Endothelial cell of umbilical vein (primary cell): ENCODE results near the gene IGSF23.

Experiments
- EZH2 ChIP-seq: IDR thresholded peaks from 2 replicates; pipeline ENCODE4 v1.6.1; 2012; ENCODE audit warnings: borderline replicate concordance, low read depth, mild to moderate bottlenecking, moderate library complexity, low read length, inconsistent platforms; ENCODE audit not compliant: severe bottlenecking
- GATA2 ChIP-seq: IDR thresholded peaks from 2 replicates; pipeline ENCODE4 v1.7.0; 2011; ENCODE audit warnings: low read depth, mild to moderate bottlenecking, moderate library complexity, mixed read lengths, low read length; ENCODE audit not compliant: insufficient read length, insufficient read depth
- POLR2A ChIP-seq: IDR thresholded peaks from 2 replicates; pipeline ENCODE4 v1.6.1; 2012; ENCODE audit warnings: low read depth, mild to moderate bottlenecking, control low read depth, low read length
- TF ChIP-seq, protein P1 (sequence below), 2 donors: IDR thresholded peaks; 1 replicate in 1 of 2; 2 replicates in 1 of 2; pipeline ENCODE4 v1.5.1; 2011; ENCODE audit warnings: low read length in 2 of 2, mild to moderate bottlenecking in 2 of 2, moderate library complexity in 2 of 2, control low read depth in 1 of 2, inconsistent platforms in 1 of 2, low read depth in 1 of 2; ENCODE audit not compliant: insufficient read depth in 1 of 2; ENCODE audit errors: extremely low read depth in 1 of 2

DNA sequence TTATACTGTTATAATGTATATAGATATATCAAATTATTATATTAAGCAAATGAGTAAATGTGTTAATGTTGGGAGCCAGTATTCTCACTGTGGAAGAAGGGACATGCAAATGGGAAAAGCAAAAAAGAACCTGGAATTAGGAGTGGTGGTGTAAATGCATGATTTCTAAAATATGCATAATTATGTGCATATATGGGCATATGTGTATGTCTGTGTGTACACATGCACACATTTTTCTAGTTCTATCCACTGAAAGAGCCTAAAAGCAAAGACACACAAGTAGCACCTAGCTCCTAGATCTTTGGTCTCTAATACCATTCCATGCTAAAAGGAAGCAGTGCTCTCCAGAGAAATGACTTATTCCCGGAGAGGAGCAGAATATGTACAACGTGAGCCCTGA lies 45.6 kb upstream of the IGSF23 start:
- no peak for TF ChIP-seq EZH2
- TF ChIP-seq, protein P1, sequence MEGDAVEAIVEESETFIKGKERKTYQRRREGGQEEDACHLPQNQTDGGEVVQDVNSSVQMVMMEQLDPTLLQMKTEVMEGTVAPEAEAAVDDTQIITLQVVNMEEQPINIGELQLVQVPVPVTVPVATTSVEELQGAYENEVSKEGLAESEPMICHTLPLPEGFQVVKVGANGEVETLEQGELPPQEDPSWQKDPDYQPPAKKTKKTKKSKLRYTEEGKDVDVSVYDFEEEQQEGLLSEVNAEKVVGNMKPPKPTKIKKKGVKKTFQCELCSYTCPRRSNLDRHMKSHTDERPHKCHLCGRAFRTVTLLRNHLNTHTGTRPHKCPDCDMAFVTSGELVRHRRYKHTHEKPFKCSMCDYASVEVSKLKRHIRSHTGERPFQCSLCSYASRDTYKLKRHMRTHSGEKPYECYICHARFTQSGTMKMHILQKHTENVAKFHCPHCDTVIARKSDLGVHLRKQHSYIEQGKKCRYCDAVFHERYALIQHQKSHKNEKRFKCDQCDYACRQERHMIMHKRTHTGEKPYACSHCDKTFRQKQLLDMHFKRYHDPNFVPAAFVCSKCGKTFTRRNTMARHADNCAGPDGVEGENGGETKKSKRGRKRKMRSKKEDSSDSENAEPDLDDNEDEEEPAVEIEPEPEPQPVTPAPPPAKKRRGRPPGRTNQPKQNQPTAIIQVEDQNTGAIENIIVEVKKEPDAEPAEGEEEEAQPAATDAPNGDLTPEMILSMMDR (IDR thresholded peaks at IDR 0.05; ENCODE audit: extremely low read depth in 1 of 2, insufficient read depth in 1 of 2, low read depth in 1 of 2, low read length in 2 of 2): no peak
- no peak for TF ChIP-seq GATA2
- no peak for TF ChIP-seq POLR2A
